ENCODE results near the gene NDUFAF2.

The NDUFAF2 gene

DNA sequence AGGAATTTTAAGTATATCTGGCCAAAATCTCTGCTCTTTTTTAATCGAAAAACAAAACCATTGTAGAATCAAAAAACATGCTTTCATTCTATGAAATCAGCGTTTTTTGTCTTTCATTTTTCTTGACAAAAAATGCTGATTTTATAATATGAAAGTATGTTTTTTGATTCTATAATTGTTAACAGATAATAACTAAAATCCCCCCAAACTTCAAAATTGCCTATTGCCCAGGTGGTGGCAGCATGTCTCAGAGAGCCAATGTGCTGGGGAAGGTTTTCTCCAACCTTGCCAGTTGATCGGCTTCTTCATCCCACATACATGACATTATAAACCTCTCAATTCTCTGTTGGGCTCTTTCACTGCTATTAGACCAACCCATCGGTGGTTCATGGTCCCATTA, 222.4 kb downstream of the NDUFAF2 start:
- H3K27ac ChIP-seq = no peak overlapping the region
- TF ChIP-seq ZFX (IDR thresholded peaks at IDR 0.05; ENCODE audit: borderline replicate concordance) = no peak
- peak; percentile 36 for TF ChIP-seq CTCF (IDR thresholded peaks at IDR 0.05)

GRCh38 chr5:61168951-61169350, 223.9 kb downstream of the NDUFAF2 start:
- no peak overlapping the region for H3K27ac ChIP-seq
- TF ChIP-seq CTCF (IDR thresholded peaks at IDR 0.05) = no peak
- TF ChIP-seq ZFX (IDR thresholded peaks at IDR 0.05; ENCODE audit: borderline replicate concordance) = no peak

- TF ChIP-seq CTCF (IDR thresholded peaks at IDR 0.05) = no peak
Observed at GRCh38 chr5:61171479-61171878, 226.5 kb downstream of the NDUFAF2 start.

DNA sequence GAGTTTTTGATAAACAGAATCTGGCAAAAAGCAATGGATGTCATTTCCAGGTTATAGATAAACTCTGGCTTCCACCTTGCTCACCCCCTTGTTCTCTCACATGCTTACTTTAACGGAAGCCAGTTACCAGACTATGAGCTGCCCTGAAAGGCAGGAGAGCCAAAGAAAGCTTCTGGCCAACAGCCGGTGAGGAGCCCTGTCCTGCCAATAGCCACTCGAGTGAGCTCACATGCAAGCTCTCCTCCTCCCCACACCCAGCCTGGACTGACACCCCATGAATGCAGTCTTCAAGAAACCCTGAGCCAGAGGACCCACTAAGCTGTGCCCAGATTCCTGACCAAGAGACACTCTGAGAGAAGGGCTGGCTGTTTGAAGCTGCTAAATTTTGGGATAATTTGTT, 231.6 kb downstream of the NDUFAF2 start:
- TF ChIP-seq CTCF (IDR thresholded peaks at IDR 0.05) = no peak
- no peak for TF ChIP-seq ZFX (IDR thresholded peaks at IDR 0.05; ENCODE audit: borderline replicate concordance)
- no peak overlapping the region for H3K27ac ChIP-seq

More at GRCh38 chr5:61171479-61171878, 226.5 kb downstream of the NDUFAF2 start:
- H3K27ac ChIP-seq = no peak overlapping the region

- TF ChIP-seq ZFX (IDR thresholded peaks at IDR 0.05; ENCODE audit: borderline replicate concordance) (no peak), CTCF (IDR thresholded peaks at IDR 0.05) (no peak)
- H3K27ac ChIP-seq = no peak overlapping the region
Observed at GRCh38 chr5:61177070-61177469, 232.1 kb downstream of the NDUFAF2 start.

GRCh38 chr5:61177716-61178115, 232.7 kb downstream of the NDUFAF2 start:
- no peak overlapping the region for H3K27ac ChIP-seq
- TF ChIP-seq ZFX (IDR thresholded peaks at IDR 0.05; ENCODE audit: borderline replicate concordance) (no peak), CTCF (IDR thresholded peaks at IDR 0.05) (no peak)

DNA sequence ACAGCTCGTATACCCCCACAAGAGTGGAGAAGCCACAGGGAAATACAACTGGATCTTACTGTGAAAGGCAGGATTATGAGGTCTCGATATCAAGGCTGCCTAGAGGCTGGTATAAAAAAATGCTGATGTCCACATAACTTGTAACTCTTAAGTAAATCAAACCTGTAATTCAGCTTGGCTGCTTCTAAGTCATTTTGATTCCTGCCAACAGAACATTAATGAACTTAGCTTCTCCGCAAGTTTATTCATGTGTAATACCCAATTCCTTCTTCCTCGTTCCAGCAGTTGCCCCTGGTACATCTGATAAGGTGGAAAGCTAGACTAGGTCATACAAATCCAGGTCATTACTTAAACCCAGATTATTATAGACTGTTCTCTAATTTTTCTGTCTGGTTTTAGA, 233.7 kb downstream of the NDUFAF2 start:
- TF ChIP-seq ZFX (IDR thresholded peaks at IDR 0.05; ENCODE audit: borderline replicate concordance) = no peak
- no peak for TF ChIP-seq CTCF (IDR thresholded peaks at IDR 0.05)
- no peak overlapping the region for H3K27ac ChIP-seq

Data from 22Rv1 (cell line).